Heart left ventricle (tissue), 16 donors: ENCODE measurements around the gene CREBZF. TPM values are rescaled to one million over a fixed set of nuclear protein-coding genes. Genes with fewer than 3 reads are reported as not detected.

Experiments used
- ATAC-seq, 4 donors: fragments of 200-7000 bp; cut with Tn5 transposase; one replicate each; pipeline ENCODE4 v1.9.1; 2020 to 2022; ENCODE audit warnings: moderate library complexity in 4 of 4, mild to moderate bottlenecking in 3 of 4, moderate number of reproducible peaks in 1 of 4
- DNase-seq, 5 donors: peaks; one replicate each; pipeline ENCODE4 v3.0.0-alpha.2; 2020
- H3K27ac ChIP-seq, 12 donors: fragments of 200-600 bp; sonication (generic) in 4 of 12; one replicate each; pipeline versions ENCODE4 v1.5.0 to v1.8.0; 2016 to 2022; ENCODE audit warnings: mild to moderate bottlenecking in 2 of 12
- H3K27me3 ChIP-seq, 9 donors: fragments of 200-600 bp; sonication (generic) in 2 of 9; one replicate each; pipeline versions ENCODE4 v1.5.1 to v1.8.0; 2016 to 2022; ENCODE audit warnings: mild to moderate bottlenecking in 3 of 9
- H3K36me3 ChIP-seq, 9 donors: fragments of 200-600 bp; sonication (generic) in 2 of 9; one replicate each; pipeline versions ENCODE4 v1.5.0 to v1.8.0; 2018 to 2022; ENCODE audit warnings: mild to moderate bottlenecking in 2 of 9
- H3K4me1 ChIP-seq, 12 donors: fragments of 200-600 bp; sonication (generic) in 4 of 12; one replicate each; pipeline versions ENCODE4 v1.5.0 to v1.8.0; 2016 to 2022; ENCODE audit warnings: mild to moderate bottlenecking in 3 of 12
- H3K4me3 ChIP-seq, 12 donors: fragments of 200-600 bp; sonication (generic) in 4 of 12; one replicate each; pipeline versions ENCODE4 v1.5.0 to v1.8.0; 2017 to 2022; ENCODE audit warnings: mild to moderate bottlenecking in 9 of 12, moderate library complexity in 4 of 12
- H3K9me3 ChIP-seq, 12 donors: fragments of 200-600 bp; sonication (generic) in 4 of 12; one replicate each; pipeline versions ENCODE4 v1.5.0 to v1.8.0; 2016 to 2022; ENCODE audit warnings: mild to moderate bottlenecking in 1 of 12
- POLR2A ChIP-seq, 2 donors: fragments of 450-650 bp; IDR thresholded peaks; one replicate each; pipeline ENCODE4 v1.6.1; 2017; ENCODE audit warnings: antibody characterized with exemption in 2 of 2, mild to moderate bottlenecking in 2 of 2, moderate library complexity in 2 of 2
- WGBS, 4 donors: extraction: QIAGEN DNeasy Blood & Tissue Kit in 2 of 4; methylation state at CpG; one replicate each; pipeline versions ENCODE4 v1.1.5 to v1.1.7; 2013 to 2018; 5-methylcytosine and 5-hydroxymethylcytosine counted together
- intact Hi-C, 10 donors: fragments of 100-400 bp; cut with DNase I; formaldehyde crosslinking; loops; one replicate each; pipeline versions ENCODE4 v1.11.1 to v1.14.2; 2022
- polyA plus RNA-seq, 2 donors: library from polyadenylated mRNA; stranded (reverse); fragments of 200-250 nt; gene quantifications; one replicate each; pipeline ENCODE4 v1.2.3, GENCODE V29; 2013
- total RNA-seq, 9 donors: library from RNA; depleted of rRNA in 2 of 9; stranded (reverse); fragments of >200 nt in 2 of 9; fragmentation: NEBNext Ultra II Directional in 3 of 9; extraction: Animal tissue kit (Norgen Biotek cat#: 25700) in 3 of 9; gene quantifications; one replicate each; pipeline versions ENCODE4 v1.1.0 to v1.2.4, GENCODE V29; 2016 to 2023
- TF ChIP-seq, protein P1 (sequence below), 12 donors: fragments of 200-600 bp; sonication (generic) in 4 of 12; IDR thresholded peaks; one replicate each; pipeline versions ENCODE4 v1.5.0 to v1.8.0; 2018 to 2022; ENCODE audit warnings: antibody characterized with exemption in 12 of 12, mild to moderate bottlenecking in 5 of 12
- donor health status: ischemic (EF 13 %, LVEDD 7.1; RV severe dilation, severe dysfunction).
- donor health status: healthy with polysubstance abuse.
- donor health status: DM: no; HTN: yes; CAD: no.
- donor health status: DM: no; HTN: no; CAD: no.
- donor health status: ischemic (EF 25% LVEDD 6.9; RV normal size, moderate dysfunction).
- donor health status: ischemic (EF 25% LVEDD 5.7; RV mildly dilated, moderate dysfunction).
- donor health status: healthy.
- donor health status: DM: yes; HTN: yes; CAD: no.
- donor health status: ischemic (EF 35%, LVEDD 5.7; RV mildly dilated, moderate dysfunction).
- donor health status: nonischemic (EF 11% LVEDD 7.7; RV severe dilation, severe dysfunction).
- donor health status: DM: yes; HTN: yes; CAD: no.
- donor health status: PGD.
- donor health status: ischemic (EF 29% LVEDD 5.4; RV normal size, mild dysfunction).
- donor health status: nonischemic (EF 23%, LVEDD 6.1; RV moderate dilation, normal function).

CREBZF gene
- total and polyA plus RNA-seq, 11 donors: 11.5 to 17.8 (median 12.8) TPM

DNA sequence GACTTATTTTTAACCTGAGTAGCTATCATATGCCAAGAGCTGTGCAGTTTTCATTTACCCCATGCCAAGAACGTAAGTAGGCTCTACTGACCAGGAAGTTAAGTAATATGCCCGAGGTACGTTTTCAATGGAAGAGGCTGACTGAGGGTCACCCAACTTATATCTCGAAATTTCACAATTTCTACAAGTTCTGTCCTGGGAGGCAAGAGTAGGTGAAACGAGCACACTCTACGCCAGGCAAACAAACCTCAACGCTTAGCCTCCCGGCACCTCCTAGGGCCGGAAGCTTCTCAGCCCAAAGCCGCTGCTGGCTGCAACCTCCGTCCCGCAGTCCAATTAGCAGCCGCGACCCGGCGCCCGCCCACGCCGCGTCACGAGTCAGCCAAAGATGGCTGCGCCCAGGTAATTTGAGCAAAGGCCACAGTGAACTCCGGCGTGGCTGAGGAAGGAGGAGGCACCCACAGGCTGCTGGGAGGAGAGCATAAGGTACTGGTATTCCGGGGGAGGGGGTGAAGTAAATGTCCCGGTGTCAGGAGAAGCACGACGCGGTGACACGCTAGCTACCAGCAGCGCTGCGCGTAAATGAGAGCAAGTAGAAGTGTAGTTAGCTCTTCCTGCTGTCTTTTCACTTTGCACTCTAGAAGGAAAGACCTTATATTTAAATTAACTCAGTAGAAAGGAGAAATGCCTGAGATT lies 17.2 kb downstream of the CREBZF start, which contains the start of gene TMEM126A:
Gene TMEM126A (plus strand): TSS at position 364 of the 696 bp plus-strand sequence. CDS start 2,289 bp downstream, outside the sequence.
- Histone ChIP-seq H3K9me3 (no peaks in the 10 kb centered on the region), H3K27me3 (no peaks in the 10 kb centered on the region), H3K36me3 (peaks cover 0 to 21% (median 5%) of the 10 kb centered on the region in 9 donors), H3K4me1 (peaks cover 0 to 26% (median 18%) of the 10 kb centered on the region in 12 donors), H3K27ac (peak within 1 kb of the TSS in 11 of 12 donors; percentile 69 to 89 (median 85)), H3K4me3 (peak within 1 kb of the TSS; percentile 54 to 90 (median 71))
- TF ChIP-seq, protein P1, sequence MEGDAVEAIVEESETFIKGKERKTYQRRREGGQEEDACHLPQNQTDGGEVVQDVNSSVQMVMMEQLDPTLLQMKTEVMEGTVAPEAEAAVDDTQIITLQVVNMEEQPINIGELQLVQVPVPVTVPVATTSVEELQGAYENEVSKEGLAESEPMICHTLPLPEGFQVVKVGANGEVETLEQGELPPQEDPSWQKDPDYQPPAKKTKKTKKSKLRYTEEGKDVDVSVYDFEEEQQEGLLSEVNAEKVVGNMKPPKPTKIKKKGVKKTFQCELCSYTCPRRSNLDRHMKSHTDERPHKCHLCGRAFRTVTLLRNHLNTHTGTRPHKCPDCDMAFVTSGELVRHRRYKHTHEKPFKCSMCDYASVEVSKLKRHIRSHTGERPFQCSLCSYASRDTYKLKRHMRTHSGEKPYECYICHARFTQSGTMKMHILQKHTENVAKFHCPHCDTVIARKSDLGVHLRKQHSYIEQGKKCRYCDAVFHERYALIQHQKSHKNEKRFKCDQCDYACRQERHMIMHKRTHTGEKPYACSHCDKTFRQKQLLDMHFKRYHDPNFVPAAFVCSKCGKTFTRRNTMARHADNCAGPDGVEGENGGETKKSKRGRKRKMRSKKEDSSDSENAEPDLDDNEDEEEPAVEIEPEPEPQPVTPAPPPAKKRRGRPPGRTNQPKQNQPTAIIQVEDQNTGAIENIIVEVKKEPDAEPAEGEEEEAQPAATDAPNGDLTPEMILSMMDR (IDR thresholded peaks at IDR 0.05): no peak
- peak; percentile 14 to 67 for TF ChIP-seq POLR2A (IDR thresholded peaks at IDR 0.05)
- peak; percentile 89 to 94 (median 92) for DNase-seq
- WGBS, 4 donors: 0% methylated on average over 26 to 33 of the region's 33 CpGs
- intact Hi-C loops: loop anchor here in 3 of 10 donors (1.0 to 2.0 kb wide), 3 partner anchors 15 to 19 kb away; partner anchors contain the start of gene TMEM126B (in 2 of the 3)
- peak; percentile 97 to 99 (median 98) for ATAC-seq

DNA sequence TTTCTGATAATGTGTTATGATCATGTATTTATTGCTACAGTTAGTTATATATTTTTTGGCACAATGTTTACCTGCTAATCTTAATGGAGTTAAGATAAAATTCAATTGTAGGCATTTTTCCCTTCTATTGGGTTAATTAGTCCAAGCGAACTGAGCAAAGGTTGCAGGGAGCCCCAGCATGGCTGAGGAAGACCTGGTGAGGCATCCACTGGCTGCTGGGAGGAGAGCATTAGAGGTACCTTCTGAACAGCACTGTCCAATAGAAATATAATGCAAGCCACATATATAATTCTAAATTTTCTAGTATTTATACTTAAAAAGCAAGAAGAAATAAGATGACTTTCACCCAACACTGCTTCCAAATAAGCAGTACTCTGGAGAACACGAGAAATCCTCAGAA lies 17.9 kb downstream of the CREBZF start:
- DNase-seq (no peak), ATAC-seq (no peak)
- Histone ChIP-seq H3K27ac (peak overlapping the region in 11 of 12 donors; percentile 69 to 89 (median 85)), H3K4me3 (peak overlapping the region; percentile 54 to 90 (median 71)), H3K36me3 (peaks cover 0 to 15% (median 5%) of the 10 kb centered on the region in 9 donors), H3K27me3 (no peaks in the 10 kb centered on the region), H3K9me3 (no peaks in the 10 kb centered on the region), H3K4me1 (peaks cover 0 to 29% (median 18%) of the 10 kb centered on the region in 12 donors)
- 30 to 43% (median 34%) methylated on average over 2 of the region's 2 CpGs for WGBS, 4 donors
- no peak for TF ChIP-seq POLR2A (IDR thresholded peaks at IDR 0.05)
- TF ChIP-seq, protein P1 (IDR thresholded peaks at IDR 0.05): no peak
- intact Hi-C loops: loop anchor here in 2 of 10 donors (1.0 to 2.0 kb wide), 2 partner anchors 18 to 19 kb away; partner anchors contain the start of gene TMEM126B (in 2 of the 2)

DNA sequence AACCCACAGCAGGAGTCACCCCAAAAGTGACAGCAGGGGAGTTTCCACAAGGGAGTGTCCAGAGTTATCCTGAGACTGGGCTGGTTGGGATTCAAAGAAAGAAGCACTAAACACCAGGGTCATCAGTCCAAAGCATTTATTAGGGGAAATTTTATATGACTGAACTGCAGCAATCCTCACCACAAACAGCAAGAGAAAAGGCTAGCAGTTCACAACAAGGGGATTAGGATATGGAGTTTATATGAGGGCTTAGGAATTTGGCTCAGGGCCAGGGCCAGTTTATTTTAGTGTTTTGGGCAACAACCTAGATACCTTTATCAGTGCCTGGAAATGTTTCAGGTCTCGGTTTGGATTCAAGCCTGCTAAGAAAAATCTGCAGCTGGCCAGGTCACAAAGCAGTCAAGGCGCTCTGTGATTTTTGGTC lies 21.7 kb downstream of the CREBZF start:
- Histone ChIP-seq H3K27ac (peak overlapping the region in 5 of 12 donors; percentile 6 to 49 (median 29)), H3K36me3 (peaks cover 0 to 10% (median 0%) of the 10 kb centered on the region in 9 donors), H3K4me1 (peaks cover 0 to 20% (median 7%) of the 10 kb centered on the region in 12 donors), H3K27me3 (no peaks in the 10 kb centered on the region), H3K9me3 (no peaks in the 10 kb centered on the region), H3K4me3 (peak overlapping the region in 3 of 12 donors; percentile 8 to 35 (median 17))
- peak in 4 of 5 donors; percentile 37 to 72 (median 66) for DNase-seq
- no peak for TF ChIP-seq POLR2A (IDR thresholded peaks at IDR 0.05)
- TF ChIP-seq, protein P1 (IDR thresholded peaks at IDR 0.05): no peak
- ATAC-seq: peak in 3 of 4 donors; percentile 26 to 37 (median 29)
- 8 to 25% (median 18%) methylated on average over 2 of the region's 2 CpGs for WGBS, 4 donors
- intact Hi-C loops: loop anchor here in 1 of 10 donors (2.0 kb wide), 1 partner anchor 14 kb away; the partner anchor contains the start of gene TMEM126B

DNA sequence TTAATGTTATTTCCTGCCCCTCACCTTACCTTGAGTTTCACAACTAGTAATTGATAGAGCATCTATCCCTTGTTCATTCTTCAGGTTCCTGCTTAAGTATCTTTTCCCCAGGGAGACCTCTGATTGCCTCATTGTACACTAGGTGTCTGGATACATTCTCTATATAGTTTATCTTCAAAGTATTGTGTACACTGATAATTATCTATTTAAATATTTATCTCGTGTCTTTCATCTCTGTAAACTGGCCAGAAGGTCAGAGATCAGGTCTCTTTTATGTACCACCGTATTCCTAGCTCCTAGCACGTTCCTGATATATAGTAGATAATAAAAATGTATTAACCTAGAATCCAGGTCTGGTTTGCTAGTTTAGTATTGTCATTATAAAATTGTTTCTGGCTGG lies 30.2 kb downstream of the CREBZF start:
- Histone ChIP-seq H3K4me3 (no peak overlapping the region), H3K27me3 (no peaks in the 10 kb centered on the region), H3K27ac (no peak overlapping the region), H3K4me1 (peaks cover 0 to 13% (median 3%) of the 10 kb centered on the region in 12 donors), H3K9me3 (no peaks in the 10 kb centered on the region), H3K36me3 (peaks cover 0 to 77% (median 45%) of the 10 kb centered on the region in 9 donors)
- 54 to 86% (median 85%) methylated on average over 3 of the region's 3 CpGs for WGBS, 4 donors
- intact Hi-C loops: no loop called here
- no peak for ATAC-seq
- DNase-seq: no peak
- TF ChIP-seq, protein P1 (IDR thresholded peaks at IDR 0.05): no peak
- no peak for TF ChIP-seq POLR2A (IDR thresholded peaks at IDR 0.05)
